Skeletal muscle tissue (tissue), 4 donors: Measurements from ENCODE around the gene DSEL. TPM values are rescaled to one million over a fixed set of nuclear protein-coding genes. Genes with fewer than 3 reads are reported as not detected.

Experiments used
- H3K27ac ChIP-seq: one replicate; pipeline ENCODE4 v1.7.0; 2013; ENCODE audit warnings: mild to moderate bottlenecking, low read depth, low read length, inconsistent platforms
- H3K27me3 ChIP-seq, 3 donors: one replicate each; pipeline ENCODE4 v1.7.0; 2013; ENCODE audit warnings: low read length in 3 of 3; ENCODE audit not compliant: control insufficient read depth in 3 of 3, insufficient read depth in 3 of 3
- H3K36me3 ChIP-seq, 3 donors: one replicate each; pipeline ENCODE4 v1.7.0; 2013; ENCODE audit warnings: low read length in 3 of 3; ENCODE audit not compliant: control insufficient read depth in 3 of 3, insufficient read depth in 3 of 3
- H3K4me1 ChIP-seq, 3 donors: one replicate each; pipeline ENCODE4 v1.7.0; 2013; ENCODE audit warnings: low read length in 3 of 3, mild to moderate bottlenecking in 3 of 3; ENCODE audit not compliant: control insufficient read depth in 3 of 3, insufficient read depth in 3 of 3
- H3K4me3 ChIP-seq, 3 donors: one replicate each; pipeline ENCODE4 v1.7.0; 2013; ENCODE audit warnings: low read length in 3 of 3
- H3K9ac ChIP-seq, 3 donors: one replicate each; pipeline ENCODE4 v1.7.0; 2013; ENCODE audit warnings: low read length in 3 of 3, mild to moderate bottlenecking in 3 of 3, moderate library complexity in 2 of 3, low read depth in 1 of 3
- H3K9me3 ChIP-seq, 3 donors: one replicate each; pipeline ENCODE4 v1.7.0; 2013; ENCODE audit warnings: low read length in 3 of 3; ENCODE audit not compliant: control insufficient read depth in 3 of 3
- total RNA-seq: library from RNA; depleted of rRNA; stranded (reverse); fragments of >200 nt; gene quantifications from one replicate; pipeline ENCODE4 v1.2.3, GENCODE V29; 2014
- donor health status: Osteomylitis.

Gene DSEL
- total RNA-seq, 1 donor from 2014 or later = 15.7 TPM

DNA sequence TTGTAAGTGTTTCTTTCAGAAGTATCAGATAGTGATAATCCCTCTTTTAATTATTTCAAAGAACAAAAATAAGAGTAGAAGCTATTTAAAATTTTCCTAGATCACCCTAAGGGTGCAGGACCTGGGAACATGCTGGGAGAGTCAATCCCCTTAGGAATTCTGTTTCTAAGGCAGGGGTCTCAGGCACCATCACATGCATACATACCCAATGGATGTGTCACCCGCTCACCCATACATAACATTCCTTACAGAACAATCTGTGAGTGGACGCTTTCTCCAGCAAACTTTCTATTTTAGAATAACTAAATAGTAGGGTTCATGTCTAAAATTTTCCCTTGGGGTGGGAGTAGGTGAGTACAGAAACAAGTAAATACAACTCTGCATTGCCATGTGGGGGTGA, 8.4 kb downstream of the DSEL start:
- H3K27ac ChIP-seq = no peak overlapping the region
- no peak overlapping the region for H3K9ac ChIP-seq
- no peaks in the 10 kb centered on the region for H3K9me3 ChIP-seq
- peaks cover 0 to 3% (median 0%) of the 10 kb centered on the region in 3 donors for H3K36me3 ChIP-seq
- H3K4me3 ChIP-seq = no peak overlapping the region
- no peaks in the 10 kb centered on the region for H3K4me1 ChIP-seq
- no peaks in the 10 kb centered on the region for H3K27me3 ChIP-seq

DNA sequence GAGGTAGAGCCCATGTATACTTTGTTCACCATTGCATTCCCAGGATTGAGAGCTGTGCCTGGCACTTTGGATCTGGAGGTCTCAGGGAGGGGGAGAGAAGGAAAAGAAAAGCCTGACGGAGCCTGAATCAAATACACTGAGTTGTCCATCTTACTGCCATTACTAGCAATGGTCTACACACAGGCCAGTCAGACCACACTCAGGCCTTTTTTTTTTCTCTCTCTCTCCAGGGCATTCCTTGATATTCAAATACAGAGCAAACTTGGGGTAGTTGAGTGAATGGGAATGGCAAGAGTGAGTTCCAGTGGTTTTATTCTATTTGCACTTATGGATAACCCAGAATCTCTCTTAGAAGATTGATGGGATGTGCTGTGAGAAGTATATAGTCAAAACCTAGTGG, 11.8 kb downstream of the DSEL start:
- no peaks in the 10 kb centered on the region for H3K27me3 ChIP-seq
- no peak overlapping the region for H3K27ac ChIP-seq
- H3K9me3 ChIP-seq = no peaks in the 10 kb centered on the region
- no peak overlapping the region for H3K9ac ChIP-seq
- H3K36me3 ChIP-seq = no peaks in the 10 kb centered on the region
- H3K4me3 ChIP-seq = no peak overlapping the region
- H3K4me1 ChIP-seq = no peaks in the 10 kb centered on the region

DNA sequence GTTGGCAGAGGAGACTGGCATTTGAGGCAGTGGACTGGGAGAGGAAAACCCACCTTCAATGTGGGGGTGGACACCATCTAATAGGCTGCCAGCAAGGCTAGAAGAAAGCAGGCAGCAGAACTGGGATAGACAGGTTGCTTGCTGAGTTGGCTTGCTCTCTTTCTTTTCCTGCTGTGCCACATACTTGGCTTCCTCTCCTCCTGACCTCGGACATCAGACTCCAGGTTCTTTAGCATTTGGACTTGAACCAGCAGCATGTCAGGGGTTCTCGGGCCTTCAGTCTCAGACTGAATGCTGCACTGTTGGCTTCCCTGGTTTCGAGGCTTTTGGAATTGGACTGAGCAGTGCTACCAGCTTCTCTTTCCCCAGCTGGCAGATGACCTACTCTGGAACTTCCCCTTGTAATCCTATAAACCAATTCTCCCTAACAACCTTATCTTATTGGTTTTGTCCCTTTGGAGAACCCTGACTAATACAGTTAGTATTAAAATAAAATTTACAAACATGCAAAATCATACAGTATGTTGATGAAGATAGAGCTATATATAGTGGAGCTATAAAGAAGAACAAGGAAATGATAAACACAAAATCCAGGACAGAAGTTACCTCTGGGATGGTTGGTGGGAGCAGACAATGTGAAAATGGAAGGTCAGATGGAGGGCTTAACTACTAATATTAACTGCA, 15.9 kb downstream of the DSEL start:
- H3K4me1 ChIP-seq = no peaks in the 10 kb centered on the region
- no peaks in the 10 kb centered on the region for H3K36me3 ChIP-seq
- H3K27me3 ChIP-seq = no peaks in the 10 kb centered on the region
- no peak overlapping the region for H3K9ac ChIP-seq
- H3K27ac ChIP-seq = no peak overlapping the region
- H3K4me3 ChIP-seq = no peak overlapping the region
- H3K9me3 ChIP-seq = no peaks in the 10 kb centered on the region

DNA sequence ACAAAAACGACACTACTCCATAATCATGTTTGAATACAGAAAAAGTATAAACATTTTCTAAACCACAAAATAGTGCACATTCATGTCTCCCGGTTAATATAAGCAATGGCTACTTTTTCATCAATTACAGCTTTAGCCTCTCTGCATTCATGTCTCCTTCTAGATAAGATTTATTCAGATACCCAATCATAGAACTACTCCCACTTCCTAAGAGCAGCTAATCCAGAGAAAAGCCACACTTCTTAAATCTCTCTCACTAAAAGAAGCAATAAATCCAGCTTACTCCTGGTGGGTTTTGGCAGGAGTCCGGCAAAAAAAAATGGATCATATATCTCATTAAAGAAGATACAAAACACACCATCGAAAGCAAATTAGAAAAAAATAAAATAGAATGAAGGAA, 20.1 kb downstream of the DSEL start:
- H3K27me3 ChIP-seq = no peaks in the 10 kb centered on the region
- H3K36me3 ChIP-seq = no peaks in the 10 kb centered on the region
- H3K27ac ChIP-seq = no peak overlapping the region
- H3K4me3 ChIP-seq = no peak overlapping the region
- no peak overlapping the region for H3K9ac ChIP-seq
- no peaks in the 10 kb centered on the region for H3K9me3 ChIP-seq
- no peaks in the 10 kb centered on the region for H3K4me1 ChIP-seq

DNA sequence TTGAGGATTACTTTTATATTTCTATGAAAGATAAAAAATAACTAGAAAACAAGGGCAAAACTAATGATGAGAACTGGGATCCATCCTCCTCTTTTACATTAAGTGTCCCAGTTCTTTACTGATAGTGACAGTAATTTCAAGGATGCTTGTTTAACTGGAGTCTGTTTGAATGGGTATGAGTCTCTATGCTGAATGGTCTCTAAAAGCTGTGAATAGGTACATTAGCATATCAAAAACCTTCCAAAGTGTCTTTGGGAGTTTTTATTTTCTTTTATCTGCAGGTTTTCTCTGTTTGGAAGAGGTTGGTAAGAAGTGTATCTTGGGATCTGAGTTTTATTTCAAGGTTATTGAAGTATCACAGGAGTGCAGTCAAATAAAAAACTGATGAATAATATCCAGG, 30.0 kb downstream of the DSEL start:
- Histone ChIP-seq H3K9ac (no peak overlapping the region), H3K36me3 (no peaks in the 10 kb centered on the region), H3K27me3 (no peaks in the 10 kb centered on the region), H3K27ac (no peak overlapping the region), H3K4me3 (no peak overlapping the region), H3K4me1 (no peaks in the 10 kb centered on the region), H3K9me3 (no peaks in the 10 kb centered on the region)

DNA sequence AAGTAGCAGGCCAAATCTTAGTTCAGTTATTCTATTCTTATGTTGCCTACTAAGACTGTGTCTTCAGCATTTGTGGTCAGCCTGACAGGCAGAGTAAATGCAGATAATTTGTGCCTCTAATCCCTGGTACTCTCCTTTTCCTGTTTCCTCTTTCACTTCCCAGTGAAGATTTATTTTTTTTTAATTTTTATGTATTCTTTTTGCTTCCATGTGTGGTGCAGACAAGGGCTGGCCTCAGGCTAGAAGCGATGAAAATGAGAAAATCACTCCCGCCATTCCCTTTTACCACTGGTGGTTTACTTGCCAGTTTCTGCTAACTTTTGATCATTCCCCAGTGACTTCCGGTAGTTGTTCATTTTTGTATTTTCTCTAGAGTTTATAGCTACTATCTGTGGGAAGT, 30.9 kb downstream of the DSEL start:
- Histone ChIP-seq H3K4me3 (no peak overlapping the region), H3K9me3 (no peaks in the 10 kb centered on the region), H3K27ac (no peak overlapping the region), H3K4me1 (no peaks in the 10 kb centered on the region), H3K36me3 (no peaks in the 10 kb centered on the region), H3K9ac (no peak overlapping the region), H3K27me3 (no peaks in the 10 kb centered on the region)

DNA sequence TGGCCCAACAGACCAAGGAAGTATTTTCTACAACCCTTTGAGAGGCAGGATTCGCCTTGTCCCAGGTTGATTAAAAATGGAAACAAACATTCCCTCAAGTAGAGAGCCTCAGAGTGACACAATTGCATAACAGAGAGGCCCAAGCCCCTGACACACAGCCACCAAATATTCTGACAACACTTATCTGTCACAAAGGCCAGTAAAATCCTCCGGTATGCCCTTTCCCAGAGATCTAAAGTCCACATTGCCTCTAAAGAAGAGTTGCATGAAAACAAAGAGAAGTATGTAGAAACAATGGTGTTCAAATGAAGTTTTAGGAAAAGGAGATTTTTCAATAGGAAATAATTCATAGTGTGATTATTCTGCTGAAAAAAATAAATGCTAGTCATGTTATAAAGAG, 32.1 kb downstream of the DSEL start:
- H3K36me3 ChIP-seq = no peaks in the 10 kb centered on the region
- no peak overlapping the region for H3K4me3 ChIP-seq
- H3K9me3 ChIP-seq = no peaks in the 10 kb centered on the region
- no peak overlapping the region for H3K9ac ChIP-seq
- no peak overlapping the region for H3K27ac ChIP-seq
- no peaks in the 10 kb centered on the region for H3K27me3 ChIP-seq
- H3K4me1 ChIP-seq = no peaks in the 10 kb centered on the region

DNA sequence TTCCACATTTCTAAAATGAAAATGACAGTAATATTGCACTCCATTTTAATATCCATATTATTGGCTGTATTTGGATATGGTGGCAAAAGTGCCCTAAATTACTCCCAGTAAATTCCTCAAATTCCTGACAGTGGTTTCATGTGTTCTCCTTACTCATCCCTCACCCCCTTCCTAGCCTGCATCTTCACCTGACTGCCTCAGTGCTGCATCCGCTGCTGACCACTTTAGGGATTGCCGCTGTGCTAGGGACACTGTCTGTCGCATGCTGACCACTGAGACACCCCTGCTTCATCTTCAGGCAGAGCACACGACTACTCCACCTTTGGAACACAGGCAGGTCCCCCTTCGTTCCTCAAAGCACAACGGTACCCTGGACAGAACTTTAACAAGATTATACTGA, 32.6 kb downstream of the DSEL start:
- H3K4me3 ChIP-seq = no peak overlapping the region

DNA sequence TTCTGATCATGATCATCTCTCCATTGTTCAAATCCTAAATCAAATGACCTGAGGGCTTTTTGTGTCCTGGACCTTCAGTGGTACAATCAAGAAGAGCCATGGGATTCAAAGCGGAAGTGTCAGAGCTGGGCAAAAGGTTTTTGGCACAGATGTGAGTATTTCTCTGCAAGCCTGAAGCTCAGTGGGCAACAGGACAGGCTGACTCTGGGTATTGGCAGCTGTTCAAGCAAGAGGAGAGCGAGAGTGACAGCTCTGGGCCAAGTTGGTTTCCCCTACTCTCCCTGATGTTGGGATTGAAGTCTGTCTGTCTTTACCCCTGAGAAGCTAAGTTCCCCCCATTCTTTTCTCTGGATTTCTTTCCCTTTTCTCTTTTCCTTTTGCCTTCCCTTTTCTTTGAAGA, 33.3 kb downstream of the DSEL start:
- H3K36me3 ChIP-seq = no peaks in the 10 kb centered on the region
- H3K27ac ChIP-seq = no peak overlapping the region
- H3K4me1 ChIP-seq = no peaks in the 10 kb centered on the region
- no peak overlapping the region for H3K4me3 ChIP-seq
- no peak overlapping the region for H3K9ac ChIP-seq
- no peaks in the 10 kb centered on the region for H3K9me3 ChIP-seq
- H3K27me3 ChIP-seq = no peaks in the 10 kb centered on the region

More for the DNA sequence above, 32.6 kb downstream of the DSEL start:
- H3K27ac ChIP-seq = no peak overlapping the region
- no peaks in the 10 kb centered on the region for H3K4me1 ChIP-seq
- H3K9ac ChIP-seq = no peak overlapping the region
- no peaks in the 10 kb centered on the region for H3K36me3 ChIP-seq
- no peaks in the 10 kb centered on the region for H3K9me3 ChIP-seq
- H3K27me3 ChIP-seq = no peaks in the 10 kb centered on the region

DNA sequence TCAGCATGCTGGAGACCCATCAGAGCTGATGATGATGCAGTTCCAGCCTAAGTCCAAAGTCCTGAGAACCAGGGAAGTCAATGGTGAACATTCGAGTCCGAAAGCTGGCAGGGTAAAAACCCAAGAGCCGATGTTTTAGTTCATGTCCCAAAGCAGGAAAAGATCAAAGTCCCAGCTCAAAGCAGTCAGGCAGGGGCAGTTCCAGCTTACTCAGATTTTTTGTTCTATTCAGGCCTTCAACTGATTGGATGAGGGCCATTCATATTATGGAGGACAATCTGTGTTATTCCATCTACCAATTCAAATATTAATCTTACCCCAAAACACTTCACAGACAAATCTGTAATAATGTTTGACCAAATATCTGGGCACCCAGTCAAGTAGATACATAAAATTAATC, 38.3 kb downstream of the DSEL start:
- H3K9me3 ChIP-seq = no peaks in the 10 kb centered on the region
- H3K27ac ChIP-seq = no peak overlapping the region
- H3K9ac ChIP-seq = no peak overlapping the region
- H3K4me1 ChIP-seq = no peaks in the 10 kb centered on the region
- H3K36me3 ChIP-seq = no peaks in the 10 kb centered on the region
- no peak overlapping the region for H3K4me3 ChIP-seq
- no peaks in the 10 kb centered on the region for H3K27me3 ChIP-seq
